Endothelial cell of umbilical vein (primary cell): ENCODE measurements around the gene FREM1.

Source experiments
- EZH2 ChIP-seq: IDR thresholded peaks from 2 replicates; pipeline ENCODE4 v1.6.1; 2012; ENCODE audit warnings: borderline replicate concordance, low read depth, mild to moderate bottlenecking, moderate library complexity, low read length, inconsistent platforms; ENCODE audit not compliant: severe bottlenecking
- GATA2 ChIP-seq: IDR thresholded peaks from 2 replicates; pipeline ENCODE4 v1.7.0; 2011; ENCODE audit warnings: low read depth, mild to moderate bottlenecking, moderate library complexity, mixed read lengths, low read length; ENCODE audit not compliant: insufficient read length, insufficient read depth
- JUN ChIP-seq: IDR thresholded peaks from 2 replicates; pipeline ENCODE4 v1.6.1; 2011; ENCODE audit warnings: borderline replicate concordance, low read depth; ENCODE audit not compliant: insufficient read length, insufficient read depth
- MYC ChIP-seq: IDR thresholded peaks from one replicate; pipeline ENCODE4 v1.6.1; 2011; ENCODE audit warnings: mild to moderate bottlenecking, low read depth, low read length
- POLR2A ChIP-seq: IDR thresholded peaks from 2 replicates; pipeline ENCODE4 v1.6.1; 2012; ENCODE audit warnings: low read depth, mild to moderate bottlenecking, control low read depth, low read length
- POLR2AphosphoS5 ChIP-seq: IDR thresholded peaks from 2 replicates; pipeline ENCODE4 v1.6.1; 2012; ENCODE audit warnings: low read depth, mild to moderate bottlenecking, control low read depth, low read length, moderate library complexity; ENCODE audit not compliant: insufficient read depth
- TF ChIP-seq, protein P1 (sequence below): IDR thresholded peaks from 2 replicates; pipeline ENCODE4 v1.6.1; 2011; ENCODE audit not compliant: insufficient read depth, insufficient read length
- TF ChIP-seq, protein P2 (sequence below), 2 donors: IDR thresholded peaks; 1 replicate in 1 of 2; 2 replicates in 1 of 2; pipeline ENCODE4 v1.5.1; 2011; ENCODE audit warnings: low read length in 2 of 2, mild to moderate bottlenecking in 2 of 2, moderate library complexity in 2 of 2, control low read depth in 1 of 2, inconsistent platforms in 1 of 2, low read depth in 1 of 2; ENCODE audit not compliant: insufficient read depth in 1 of 2; ENCODE audit errors: extremely low read depth in 1 of 2

DNA sequence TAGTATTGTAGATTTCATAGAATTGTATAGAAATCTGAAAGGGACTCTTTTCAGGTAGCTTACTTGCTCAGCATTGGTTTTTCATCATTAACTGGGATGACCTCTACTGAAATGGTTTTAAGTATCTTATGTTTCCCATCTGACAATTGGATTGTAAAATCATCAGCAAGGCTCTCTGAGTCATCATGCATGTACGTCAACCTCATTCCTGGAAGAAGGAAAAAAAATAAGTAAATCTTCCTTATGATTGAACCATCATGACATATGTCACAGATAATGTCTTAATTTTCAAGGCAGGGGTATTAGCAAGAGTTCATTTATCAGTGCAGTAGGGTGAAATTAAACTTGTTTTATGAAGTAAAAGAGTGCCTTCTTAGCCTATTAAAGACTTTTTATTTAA, 112.8 kb downstream of the FREM1 start:
- TF ChIP-seq, protein P1, sequence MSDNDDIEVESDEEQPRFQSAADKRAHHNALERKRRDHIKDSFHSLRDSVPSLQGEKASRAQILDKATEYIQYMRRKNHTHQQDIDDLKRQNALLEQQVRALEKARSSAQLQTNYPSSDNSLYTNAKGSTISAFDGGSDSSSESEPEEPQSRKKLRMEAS: no peak
- TF ChIP-seq POLR2A: no peak
- TF ChIP-seq POLR2AphosphoS5: no peak
- no peak for TF ChIP-seq MYC
- TF ChIP-seq, protein P2, sequence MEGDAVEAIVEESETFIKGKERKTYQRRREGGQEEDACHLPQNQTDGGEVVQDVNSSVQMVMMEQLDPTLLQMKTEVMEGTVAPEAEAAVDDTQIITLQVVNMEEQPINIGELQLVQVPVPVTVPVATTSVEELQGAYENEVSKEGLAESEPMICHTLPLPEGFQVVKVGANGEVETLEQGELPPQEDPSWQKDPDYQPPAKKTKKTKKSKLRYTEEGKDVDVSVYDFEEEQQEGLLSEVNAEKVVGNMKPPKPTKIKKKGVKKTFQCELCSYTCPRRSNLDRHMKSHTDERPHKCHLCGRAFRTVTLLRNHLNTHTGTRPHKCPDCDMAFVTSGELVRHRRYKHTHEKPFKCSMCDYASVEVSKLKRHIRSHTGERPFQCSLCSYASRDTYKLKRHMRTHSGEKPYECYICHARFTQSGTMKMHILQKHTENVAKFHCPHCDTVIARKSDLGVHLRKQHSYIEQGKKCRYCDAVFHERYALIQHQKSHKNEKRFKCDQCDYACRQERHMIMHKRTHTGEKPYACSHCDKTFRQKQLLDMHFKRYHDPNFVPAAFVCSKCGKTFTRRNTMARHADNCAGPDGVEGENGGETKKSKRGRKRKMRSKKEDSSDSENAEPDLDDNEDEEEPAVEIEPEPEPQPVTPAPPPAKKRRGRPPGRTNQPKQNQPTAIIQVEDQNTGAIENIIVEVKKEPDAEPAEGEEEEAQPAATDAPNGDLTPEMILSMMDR (IDR thresholded peaks at IDR 0.05; ENCODE audit: extremely low read depth in 1 of 2, insufficient read depth in 1 of 2, low read depth in 1 of 2, low read length in 2 of 2): no peak
- no peak for TF ChIP-seq EZH2
- TF ChIP-seq JUN: no peak
- TF ChIP-seq GATA2: no peak
